Smooth muscle cell of the pulmonary artery (primary cell): ENCODE data around the gene GRM7. TPM values are rescaled to one million over a fixed set of nuclear protein-coding genes. Genes with fewer than 3 reads are reported as not detected.

Source experiments
- total RNA-seq: library from RNA; depleted of rRNA; stranded (reverse); fragments of >200 nt; gene quantifications from 2 replicates; pipeline ENCODE4 v1.2.3, GENCODE V29; 2014

The GRM7 gene
- total RNA-seq, result not detected in 2 replicates

GRCh38 chr3:6860954-6861624 lies at the start of gene GRM7:
GRM7 (plus strand) TSS chr3:6861115.

